Stimulated activated CD4-positive, alpha-beta T cell treated with anti-CD3 and anti-CD28 coated beads, TNF-alpha, amount 100 ng/mL, for 1 hour (primary cell): ENCODE data around the gene PRKCE.

Experiments used
- DNase-seq, 3 donors: peaks; one replicate each; pipeline ENCODE4 v3.0.0-alpha.2; 2020; ENCODE audit warnings: low read depth in 3 of 3, low spot score in 1 of 3

PRKCE gene

DNA sequence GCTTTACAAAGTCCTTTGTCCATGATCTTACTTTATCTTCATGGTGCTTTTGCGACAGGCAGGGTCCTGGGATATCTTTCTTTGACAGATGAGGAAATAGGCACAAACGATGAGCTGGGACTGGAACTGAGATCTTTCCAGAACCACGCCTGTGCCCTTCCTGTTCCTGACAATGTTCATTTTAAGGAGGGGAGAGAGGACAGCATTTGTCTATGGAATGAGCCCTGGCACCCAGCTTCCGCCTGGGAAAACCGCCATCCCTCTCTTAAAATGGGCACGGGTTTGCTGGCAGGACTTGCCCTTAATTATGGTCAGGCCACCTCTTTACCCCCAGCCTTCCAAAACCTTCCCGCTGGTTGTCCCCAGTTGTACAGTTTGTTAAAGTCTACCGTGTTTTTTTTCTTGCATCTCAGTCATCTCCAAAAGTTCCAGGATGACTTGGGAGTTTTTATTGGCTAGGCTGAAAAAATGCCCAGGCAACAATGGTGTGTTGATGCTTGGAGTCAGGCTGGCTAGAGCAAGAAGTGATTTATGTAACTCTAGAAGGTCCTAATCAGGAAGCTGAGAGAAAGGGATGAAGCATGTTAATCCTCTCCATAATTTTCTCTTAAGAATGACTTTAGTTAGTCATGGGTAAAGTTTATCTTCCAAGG is 380.8 kb downstream of the PRKCE start:
- no peak for DNase-seq

DNA sequence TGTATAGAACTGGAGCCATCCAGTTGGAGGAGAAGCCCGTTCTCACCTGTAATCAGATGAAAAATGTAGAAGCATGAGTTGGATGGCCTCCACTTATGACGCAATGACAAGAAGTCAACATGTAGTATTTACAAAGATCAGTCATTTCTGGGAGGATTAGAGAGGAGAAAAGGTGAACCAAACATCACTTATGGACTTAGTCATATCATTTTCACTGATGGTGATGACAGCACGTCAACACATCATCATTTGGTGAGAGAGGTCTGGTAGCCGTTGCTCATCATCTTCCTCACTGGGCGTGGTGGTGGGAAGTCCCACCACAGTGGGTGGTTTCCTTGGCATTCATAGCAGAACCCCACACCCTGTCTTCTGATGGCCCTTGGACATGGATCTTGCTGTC is 381.5 kb downstream of the PRKCE start:
- DNase-seq = no peak

GRCh38 chr2:46034535-46034934 is 383.1 kb downstream of the PRKCE start:
- no peak for DNase-seq

DNA sequence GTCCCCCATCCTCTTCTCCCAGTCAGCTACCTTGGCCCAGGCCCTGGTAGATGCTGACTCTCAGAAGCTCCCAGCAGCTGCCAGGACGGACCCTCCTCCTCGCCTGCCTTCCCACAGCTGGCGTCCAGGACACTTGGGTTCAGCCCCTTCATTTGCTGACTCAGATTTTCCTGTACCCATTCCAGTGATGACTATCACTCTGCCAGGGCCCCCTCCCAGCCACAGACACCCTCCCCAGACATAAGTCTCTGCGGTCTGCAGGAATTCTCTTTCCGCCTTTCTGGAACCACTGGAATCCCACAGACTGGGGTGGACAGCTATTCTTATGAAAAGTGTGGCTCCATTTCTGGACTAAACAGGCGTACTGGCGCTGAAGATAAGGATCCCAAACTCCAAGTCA is 385.5 kb downstream of the PRKCE start:
- DNase-seq = no peak

GRCh38 chr2:46039543-46040303 is 388.2 kb downstream of the PRKCE start:
- no peak for DNase-seq

DNA sequence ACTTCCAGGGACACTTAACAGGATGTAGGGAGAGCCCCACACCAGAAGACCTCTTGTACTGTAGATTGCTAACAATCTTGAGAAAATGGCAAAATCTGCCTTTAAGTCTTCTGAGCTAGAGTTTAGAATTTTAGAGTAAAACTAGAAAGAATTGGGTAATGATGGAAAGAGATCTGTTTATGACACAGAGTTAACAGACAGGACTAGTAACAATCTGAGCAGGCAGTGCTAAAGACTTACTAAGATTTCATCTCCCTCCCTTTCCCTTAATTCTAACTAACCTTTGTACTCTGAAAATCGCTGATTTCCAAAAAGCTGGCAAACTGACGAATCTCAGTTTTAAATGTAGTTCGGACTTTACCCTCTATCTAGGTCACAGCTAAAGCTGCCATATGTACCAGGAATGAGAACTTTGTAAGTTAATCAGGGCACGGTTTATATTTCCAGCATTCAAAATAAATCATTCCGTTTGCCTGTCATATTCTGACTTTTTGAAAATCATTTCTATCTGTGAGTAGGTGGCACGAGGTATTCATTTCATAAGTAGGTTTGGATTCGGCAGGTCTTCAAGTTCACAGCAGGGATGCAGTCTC is 389.2 kb downstream of the PRKCE start:
- DNase-seq = no peak

DNA sequence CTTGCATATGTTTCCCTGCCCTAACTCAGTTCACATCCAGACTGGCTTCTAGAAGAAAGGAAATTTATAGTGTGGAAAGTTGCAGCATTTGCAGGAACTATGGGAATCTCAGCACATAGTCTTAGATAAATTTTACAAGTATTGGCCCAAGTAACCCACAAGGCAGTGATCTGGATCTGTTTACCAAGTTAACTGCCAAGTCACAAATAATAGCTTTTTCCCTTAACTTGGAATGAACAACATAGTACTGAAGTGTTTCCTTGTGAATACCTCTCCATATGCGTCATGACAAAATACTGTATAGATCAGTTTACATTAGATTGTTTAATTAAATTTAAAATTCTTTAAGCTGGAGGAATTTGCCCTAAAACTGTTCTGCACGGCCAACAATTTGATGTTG is 390.0 kb downstream of the PRKCE start:
- no peak for DNase-seq

GRCh38 chr2:46042207-46042637 is 390.7 kb downstream of the PRKCE start:
- DNase-seq = no peak

GRCh38 chr2:46042711-46043110 is 391.2 kb downstream of the PRKCE start:
- no peak for DNase-seq

DNA sequence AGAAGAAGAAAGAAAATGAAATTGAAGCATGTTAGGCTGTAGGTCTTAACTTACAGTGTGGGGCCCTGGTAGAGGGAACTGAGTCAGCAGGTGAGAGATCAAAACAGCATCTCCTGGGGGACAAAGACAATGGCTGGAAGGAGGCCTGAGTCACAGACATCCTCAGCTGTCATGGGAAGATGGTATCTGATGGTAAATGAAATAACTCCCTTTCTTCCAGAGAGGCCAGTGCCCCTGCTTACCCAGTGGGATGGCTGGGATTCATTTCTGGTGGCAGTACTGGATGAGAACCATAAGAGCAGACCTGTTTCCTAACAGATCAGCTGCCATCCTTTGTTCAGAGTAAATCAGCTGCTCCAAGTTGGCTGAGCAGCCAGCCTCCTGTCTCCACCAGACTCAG is 394.4 kb downstream of the PRKCE start:
- DNase-seq = no peak

- no peak for DNase-seq
These were observed 395.8 kb downstream of the PRKCE start for GRCh38 chr2:46047290-46047689.

DNA sequence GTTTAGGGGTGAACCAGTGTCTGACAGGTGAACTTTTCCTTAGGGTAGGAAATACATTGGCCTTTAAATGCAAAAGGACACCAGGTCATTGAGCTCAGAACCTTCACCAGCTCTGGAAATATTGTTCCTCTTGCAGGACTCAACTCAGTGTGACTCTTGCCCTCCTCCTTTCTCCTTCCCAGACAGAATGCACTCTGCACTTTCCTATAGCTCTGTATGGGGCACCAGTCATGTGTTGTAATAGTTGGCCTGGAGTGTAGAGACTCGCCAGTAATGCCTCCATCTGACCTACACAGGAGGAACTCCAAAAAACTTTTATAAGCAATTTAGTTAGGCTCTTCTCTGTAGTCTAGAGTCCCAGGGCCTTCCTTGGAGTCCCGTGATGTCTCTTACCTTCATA is 397.2 kb downstream of the PRKCE start:
- no peak for DNase-seq

DNA sequence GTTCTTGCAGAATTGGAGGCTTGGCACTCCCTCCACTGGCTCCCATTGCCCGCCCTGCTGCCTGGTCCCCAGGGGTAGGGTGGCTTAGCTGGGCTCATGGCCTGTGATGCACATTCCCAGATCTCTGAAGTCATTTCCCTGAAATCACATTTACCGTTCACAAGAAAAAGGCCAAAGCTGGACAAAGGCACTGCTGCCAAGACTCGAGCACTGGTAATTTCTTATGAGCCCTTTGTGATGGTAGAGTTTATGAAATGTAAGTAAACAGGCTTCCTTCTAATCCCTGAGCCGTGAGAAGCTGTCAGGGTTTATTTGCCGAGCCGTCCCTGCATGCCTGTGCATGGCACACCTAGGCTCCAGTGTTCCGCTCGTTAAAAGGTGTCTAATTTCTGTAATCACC is 398.6 kb downstream of the PRKCE start:
- no peak for DNase-seq

- no peak for DNase-seq
These were observed 399.0 kb downstream of the PRKCE start for GRCh38 chr2:46050489-46050888.

DNA sequence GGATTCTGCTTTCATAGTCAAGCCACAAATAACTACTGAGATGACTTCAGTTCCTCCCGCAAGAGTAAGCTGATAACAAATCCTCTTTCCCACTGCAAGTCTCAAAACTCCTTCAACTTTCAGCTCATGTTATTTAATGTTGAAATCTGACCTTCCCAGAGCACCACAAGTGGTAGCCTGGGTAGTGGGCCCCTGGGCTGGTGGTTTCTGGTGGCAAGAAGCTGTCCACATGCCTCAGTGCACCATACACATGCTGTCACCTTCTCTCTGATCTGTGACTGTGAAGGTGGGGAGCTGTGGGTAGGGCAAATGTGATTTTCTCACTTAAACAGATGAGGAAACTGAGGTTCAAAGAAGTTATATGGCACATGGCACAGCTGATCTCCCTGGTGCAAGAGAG is 399.6 kb downstream of the PRKCE start:
- DNase-seq = no peak

DNA sequence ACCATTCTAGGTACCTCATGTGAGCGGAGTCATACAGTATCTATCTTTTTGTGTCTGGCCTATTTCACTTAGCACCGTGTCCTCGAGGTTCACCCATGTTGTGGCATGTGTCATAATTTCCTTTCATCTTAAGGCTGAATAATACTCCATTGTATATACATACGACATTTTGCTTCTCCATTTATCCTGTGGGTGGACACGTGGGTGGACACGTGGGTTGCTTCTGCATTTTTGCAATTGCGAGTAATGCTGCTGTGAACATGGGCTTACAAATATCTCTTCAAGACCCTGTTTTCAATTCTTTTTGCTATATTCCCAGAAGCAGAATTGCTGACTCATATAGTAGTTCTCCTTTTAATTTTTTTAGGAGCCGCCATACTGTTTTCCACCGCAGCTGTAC is 402.1 kb downstream of the PRKCE start:
- DNase-seq = no peak

GRCh38 chr2:46056541-46056940 is 405.1 kb downstream of the PRKCE start:
- no peak for DNase-seq

DNA sequence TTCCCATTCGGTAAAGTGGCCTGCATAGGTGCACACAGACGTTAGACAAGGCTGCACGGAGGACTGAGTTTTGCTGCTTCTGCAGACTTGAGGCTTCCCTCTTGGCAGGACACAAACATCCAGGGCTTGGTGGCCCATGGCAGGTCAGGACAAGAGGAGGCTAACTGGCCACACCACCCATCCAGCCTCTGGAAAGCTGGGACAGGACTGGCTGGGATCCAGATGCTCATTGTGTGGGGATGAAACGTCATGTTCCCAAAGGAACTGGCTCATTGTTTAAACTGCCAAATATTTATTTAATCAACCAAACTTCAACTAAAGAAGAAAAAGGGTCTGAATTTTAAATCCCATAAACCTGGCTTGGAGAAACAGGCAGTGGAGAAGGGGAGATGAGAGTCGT is 406.7 kb downstream of the PRKCE start:
- DNase-seq = no peak

- peak; percentile 12 to 41 (median 28) for DNase-seq
These were observed 411.4 kb downstream of the PRKCE start for GRCh38 chr2:46062637-46063412.

DNA sequence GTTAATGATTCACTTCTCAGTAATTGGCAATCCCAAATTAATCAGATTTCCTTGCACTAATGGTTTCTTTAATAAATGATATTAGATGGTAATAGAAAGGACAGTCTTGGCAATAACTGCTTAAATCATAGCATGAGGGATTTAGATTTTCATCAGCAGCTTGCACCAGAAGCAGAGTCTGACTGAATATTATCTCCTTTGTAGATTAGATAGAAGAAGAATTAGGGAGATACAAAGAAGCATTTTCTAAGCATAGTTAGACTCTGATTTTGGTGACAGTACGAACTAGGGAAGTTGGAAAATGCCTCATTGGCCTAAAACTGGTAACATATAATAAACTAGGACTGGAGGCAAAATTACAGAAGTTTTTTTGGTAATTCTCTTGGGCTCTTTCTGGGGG is 412.9 kb downstream of the PRKCE start:
- no peak for DNase-seq

DNA sequence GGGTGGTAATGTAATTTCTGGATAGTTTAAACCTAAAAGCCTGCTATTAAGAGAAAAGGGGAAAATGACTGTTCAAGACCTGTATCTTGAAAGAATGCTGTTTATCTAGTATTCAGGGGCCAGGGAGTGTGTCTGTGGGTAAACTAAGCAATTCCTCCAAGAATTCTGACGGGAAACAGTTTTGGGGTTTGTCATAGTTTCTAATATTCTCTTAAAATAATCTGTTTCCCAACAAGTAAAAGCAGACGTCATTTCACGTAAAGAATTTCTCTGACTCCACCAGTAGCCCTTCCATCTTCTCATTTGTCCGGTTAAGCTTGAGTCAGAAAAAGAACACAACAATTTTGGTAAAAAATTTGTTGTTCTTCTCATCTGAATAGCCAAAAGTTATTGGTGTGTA is 413.7 kb downstream of the PRKCE start:
- DNase-seq = no peak

DNA sequence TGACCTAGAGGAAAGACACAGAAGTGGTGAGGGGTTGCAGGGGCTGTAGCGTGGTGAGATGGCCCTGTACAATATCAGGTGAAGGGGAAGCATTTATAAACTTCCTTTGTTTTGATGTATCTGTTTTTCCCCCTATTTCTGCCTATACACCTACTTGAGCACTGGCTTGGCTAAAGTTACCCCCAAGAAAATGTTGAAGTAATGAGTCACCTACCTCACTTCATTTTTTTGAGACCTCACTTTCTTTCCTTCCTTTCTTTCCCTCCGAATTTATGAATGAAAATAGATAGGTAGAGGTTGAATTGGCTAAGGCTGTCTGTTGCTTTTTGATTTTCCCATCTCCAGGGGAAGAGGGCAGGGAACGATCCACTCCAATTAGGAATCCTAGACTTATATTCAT is 414.6 kb downstream of the PRKCE start:
- DNase-seq = no peak
